HEK293 (cell line): ENCODE results near the gene CCDC57.

ENCODE experiments used
- CTCF ChIA-PET: fragments of 350-600 bp; formaldehyde crosslinking; extraction: SDS; loops from one replicate; lab custom pipeline; 2021; ENCODE audit warnings: antibody characterized with exemption; lab: Yijun Ruan, JAX
- POLR2A ChIA-PET: fragments of 300-600 bp; formaldehyde crosslinking; extraction: SDS; loops from one replicate; lab custom pipeline; 2020; ENCODE audit warnings: antibody characterized with exemption, inconsistent platforms; lab: Yijun Ruan, JAX
- H3K27ac ChIP-seq: fragments of 200-500 bp; sonication (Bioruptor generic); 2 replicates; pipeline ENCODE4 v1.5.1; 2014; ENCODE audit warnings: low read depth, low read length, control low read depth, inconsistent platforms; ENCODE audit errors: extremely low read depth
- H3K36me3 ChIP-seq, 2 experiments: fragments of 200-500 bp in 1 of 2; sonication (Bioruptor generic) in 1 of 2; 1 replicate in 1 of 2; 2 replicates in 1 of 2; pipeline ENCODE4 v1.5.1; 2014 to 2017; ENCODE audit warnings: inconsistent platforms in 2 of 2, low read length in 2 of 2; ENCODE audit not compliant: control insufficient read depth in 2 of 2, insufficient read depth in 1 of 2
- H3K4me1 ChIP-seq: fragments of 200-500 bp; sonication (Bioruptor generic); 2 replicates; pipeline ENCODE4 v1.5.1; 2014; ENCODE audit warnings: mild to moderate bottlenecking, low read length, inconsistent platforms; ENCODE audit not compliant: control insufficient read depth, insufficient read depth
- H3K4me3 ChIP-seq: 2 replicates; pipeline ENCODE4 v1.5.1; 2011; ENCODE audit warnings: low read depth, mild to moderate bottlenecking, control low read depth, low read length, moderate library complexity
- H3K9me3 ChIP-seq: fragments of 200-500 bp; sonication (Bioruptor generic); 2 replicates; pipeline ENCODE4 v1.5.1; 2014; ENCODE audit warnings: low read depth, low read length, inconsistent platforms; ENCODE audit not compliant: control insufficient read depth, insufficient read depth
- IKZF3 ChIP-seq: fragments of 450-650 bp; IDR thresholded peaks from 2 replicates; pipeline ENCODE4 v1.5.0; 2018; ENCODE audit warnings: missing biosample characterization, mild to moderate bottlenecking, missing genetic modification characterization, moderate library complexity
- WT1 ChIP-seq: fragments of 450-650 bp; formaldehyde crosslinking; IDR thresholded peaks from 2 replicates; pipeline ENCODE4 v1.5.1; 2016; ENCODE audit warnings: missing biosample characterization, missing genetic modification characterization
- ZBTB20 ChIP-seq: fragments of 450-650 bp; formaldehyde crosslinking; IDR thresholded peaks from 2 replicates; pipeline ENCODE4 v1.5.1; 2016; ENCODE audit warnings: missing biosample characterization, missing genetic modification characterization
- ZNF121 ChIP-seq: fragments of 450-650 bp; formaldehyde crosslinking; IDR thresholded peaks from 2 replicates; pipeline ENCODE4 v1.5.1; 2016; ENCODE audit warnings: missing biosample characterization, missing genetic modification characterization
- ZNF140 ChIP-seq: fragments of 450-650 bp; formaldehyde crosslinking; IDR thresholded peaks from 2 replicates; pipeline ENCODE4 v1.5.1; 2016; ENCODE audit warnings: missing biosample characterization, missing genetic modification characterization
- ZNF433 ChIP-seq: fragments of 450-650 bp; formaldehyde crosslinking; IDR thresholded peaks from 2 replicates; pipeline ENCODE4 v1.5.1; 2016; ENCODE audit warnings: missing biosample characterization, missing genetic modification characterization, low read depth
- ZNF501 ChIP-seq: fragments of 450-650 bp; formaldehyde crosslinking; IDR thresholded peaks from 2 replicates; pipeline ENCODE4 v1.5.1; 2016; ENCODE audit warnings: missing biosample characterization, missing genetic modification characterization
- ZNF510 ChIP-seq: fragments of 450-650 bp; formaldehyde crosslinking; IDR thresholded peaks from 2 replicates; pipeline ENCODE4 v1.5.1; 2018; ENCODE audit warnings: mild to moderate bottlenecking, missing genetic modification characterization, missing biosample characterization; ENCODE audit not compliant: insufficient replicate concordance
- ZNF529 ChIP-seq: fragments of 450-650 bp; formaldehyde crosslinking; IDR thresholded peaks from 2 replicates; pipeline ENCODE4 v1.5.1; 2017; ENCODE audit warnings: missing genetic modification characterization, missing biosample characterization; ENCODE audit not compliant: insufficient replicate concordance
- ZNF558 ChIP-seq: fragments of 450-650 bp; formaldehyde crosslinking; IDR thresholded peaks from 2 replicates; pipeline ENCODE4 v1.5.1; 2016; ENCODE audit warnings: missing biosample characterization, missing genetic modification characterization
- ZNF571 ChIP-seq: fragments of 450-650 bp; formaldehyde crosslinking; IDR thresholded peaks from 2 replicates; pipeline ENCODE4 v1.5.0; 2017; ENCODE audit warnings: missing biosample characterization, missing genetic modification characterization
- ZNF626 ChIP-seq: fragments of 450-650 bp; sonication (Bioruptor Pico); formaldehyde crosslinking; IDR thresholded peaks from 2 replicates; pipeline ENCODE4 v1.5.1; 2018; ENCODE audit warnings: missing biosample characterization, missing genetic modification characterization, inconsistent platforms
- TF ChIP-seq, protein P1 (sequence below): fragments of 450-650 bp; formaldehyde crosslinking; IDR thresholded peaks from 2 replicates; pipeline ENCODE4 v1.5.1; 2016; ENCODE audit warnings: missing biosample characterization, missing genetic modification characterization
- TF ChIP-seq, protein P2 (sequence below): fragments of 450-650 bp; formaldehyde crosslinking; IDR thresholded peaks from 2 replicates; pipeline ENCODE4 v1.5.1; 2016; ENCODE audit warnings: missing biosample characterization, missing genetic modification characterization
- TF ChIP-seq, protein P3 (sequence below): fragments of 450-650 bp; formaldehyde crosslinking; IDR thresholded peaks from 2 replicates; pipeline ENCODE4 v1.5.1; 2016; ENCODE audit warnings: missing biosample characterization, missing genetic modification characterization, borderline replicate concordance
- TF ChIP-seq, protein P4 (sequence below): fragments of 450-650 bp; formaldehyde crosslinking; IDR thresholded peaks from 2 replicates; pipeline ENCODE4 v1.5.1; 2016; ENCODE audit warnings: missing biosample characterization, missing genetic modification characterization
- TF ChIP-seq, protein P5 (sequence below): fragments of 450-650 bp; formaldehyde crosslinking; IDR thresholded peaks from 2 replicates; pipeline ENCODE4 v1.5.1; 2016; ENCODE audit warnings: missing biosample characterization, missing genetic modification characterization, low read depth
- TF ChIP-seq, protein P6 (sequence below): fragments of 450-650 bp; formaldehyde crosslinking; IDR thresholded peaks from 2 replicates; pipeline ENCODE4 v1.5.1; 2016; ENCODE audit warnings: missing biosample characterization, missing genetic modification characterization

The CCDC57 gene

DNA sequence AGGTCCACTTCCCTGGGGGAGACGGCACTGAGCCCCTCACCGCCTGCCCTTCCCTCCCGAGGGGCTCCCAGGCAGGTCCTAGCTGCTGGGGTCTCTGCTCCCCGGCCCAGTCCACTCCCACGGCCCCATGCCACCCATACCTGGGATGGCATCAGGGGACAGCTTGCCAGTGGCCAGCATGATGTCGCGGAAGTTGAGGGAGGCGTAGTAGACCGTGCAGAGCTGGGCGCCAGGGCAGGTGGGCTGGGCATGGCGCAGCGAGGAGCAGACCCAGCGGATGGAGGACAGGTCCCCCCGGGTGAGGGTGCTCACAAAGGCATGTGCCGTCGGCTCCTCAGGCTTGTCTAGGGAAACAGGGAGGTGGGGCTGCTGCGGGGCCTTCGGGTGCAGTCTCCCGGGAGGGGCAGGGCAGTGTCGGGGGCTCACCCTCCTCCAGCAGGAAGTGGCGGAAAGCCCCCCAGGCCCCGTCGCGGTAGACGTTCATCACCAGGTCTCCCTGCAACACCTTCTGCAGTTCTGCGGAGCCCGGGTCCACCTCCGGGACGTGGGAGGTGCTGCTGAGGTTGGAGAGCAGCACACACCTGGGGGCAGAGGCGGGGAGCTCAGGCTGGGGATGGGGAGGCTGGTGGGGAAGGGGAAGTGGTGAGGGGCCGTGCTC, 128.1 kb downstream of the CCDC57 start:
- Histone ChIP-seq H3K36me3 (peaks cover 19 to 100% of the 10 kb centered on the region in 2 experiments), H3K4me3 (no peak overlapping the region), H3K4me1 (no peaks in the 10 kb centered on the region), H3K9me3 (no peaks in the 10 kb centered on the region), H3K27ac (no peak overlapping the region)
- TF ChIP-seq ZNF501 (no peak), ZNF571 (tag by site-specific recombination) (no peak), ZNF510 (no peak)
- TF ChIP-seq, protein P1, sequence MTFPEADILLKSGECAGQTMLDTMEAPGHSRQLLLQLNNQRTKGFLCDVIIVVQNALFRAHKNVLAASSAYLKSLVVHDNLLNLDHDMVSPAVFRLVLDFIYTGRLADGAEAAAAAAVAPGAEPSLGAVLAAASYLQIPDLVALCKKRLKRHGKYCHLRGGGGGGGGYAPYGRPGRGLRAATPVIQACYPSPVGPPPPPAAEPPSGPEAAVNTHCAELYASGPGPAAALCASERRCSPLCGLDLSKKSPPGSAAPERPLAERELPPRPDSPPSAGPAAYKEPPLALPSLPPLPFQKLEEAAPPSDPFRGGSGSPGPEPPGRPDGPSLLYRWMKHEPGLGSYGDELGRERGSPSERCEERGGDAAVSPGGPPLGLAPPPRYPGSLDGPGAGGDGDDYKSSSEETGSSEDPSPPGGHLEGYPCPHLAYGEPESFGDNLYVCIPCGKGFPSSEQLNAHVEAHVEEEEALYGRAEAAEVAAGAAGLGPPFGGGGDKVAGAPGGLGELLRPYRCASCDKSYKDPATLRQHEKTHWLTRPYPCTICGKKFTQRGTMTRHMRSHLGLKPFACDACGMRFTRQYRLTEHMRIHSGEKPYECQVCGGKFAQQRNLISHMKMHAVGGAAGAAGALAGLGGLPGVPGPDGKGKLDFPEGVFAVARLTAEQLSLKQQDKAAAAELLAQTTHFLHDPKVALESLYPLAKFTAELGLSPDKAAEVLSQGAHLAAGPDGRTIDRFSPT (tag by site-specific recombination): peak; percentile 55
- ChIA-PET CTCF (no interaction called here), POLR2A (interaction anchor here (1.2 to 1.4 kb wide), 2 partner anchors 14 to 47 kb away, joined by 3 read pairs; partner anchors contain the start of gene DCXR)

DNA sequence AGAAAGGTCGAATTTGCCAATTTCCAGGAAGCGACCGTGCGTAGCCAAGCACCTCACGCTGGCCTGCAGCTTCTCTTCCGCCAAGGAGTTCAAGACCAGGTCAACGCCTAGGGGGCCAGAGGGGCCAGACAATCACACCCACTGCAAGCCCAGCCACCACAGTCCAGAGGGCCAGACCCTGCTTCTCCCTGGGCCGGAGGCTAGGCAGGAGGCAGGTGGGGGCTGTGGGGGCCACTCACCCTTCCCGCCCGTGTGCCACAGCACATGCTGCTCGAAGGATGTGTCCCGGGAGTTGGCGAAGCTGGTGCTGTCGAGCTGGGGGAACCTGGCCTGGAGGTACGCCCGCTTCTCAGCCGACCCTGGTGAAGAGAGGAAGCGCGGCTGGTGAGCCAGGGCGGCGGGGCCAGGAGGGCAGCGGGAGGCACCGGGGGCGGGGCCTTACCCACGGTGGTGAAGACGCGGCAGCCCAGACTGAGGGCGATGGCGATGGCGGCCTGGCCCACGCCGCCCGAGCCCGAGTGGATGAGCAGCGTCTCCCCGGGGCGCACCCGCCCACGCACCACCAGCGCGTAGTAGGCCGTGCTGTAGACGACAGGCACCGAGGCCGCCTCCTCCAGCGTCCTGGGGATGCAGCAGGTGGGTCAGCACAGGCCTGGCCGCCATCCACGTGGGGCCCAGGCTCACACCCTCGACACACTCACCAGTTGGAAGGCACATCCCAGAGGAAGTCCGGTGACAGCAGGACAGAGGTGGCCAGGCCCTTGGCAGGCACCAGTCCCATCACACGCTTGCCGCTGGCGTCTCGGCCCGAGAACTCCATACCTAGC, 128.9 kb downstream of the CCDC57 start:
- H3K27ac ChIP-seq: peak overlapping the region; percentile 12; the same call in 1 of the 2 replicates
- no peak overlapping the region for H3K4me3 ChIP-seq
- ChIA-PET POLR2A (no interaction called here), CTCF (no interaction called here)
- peaks cover 23 to 98% of the 10 kb centered on the region in 2 experiments for H3K36me3 ChIP-seq
- no peaks in the 10 kb centered on the region for H3K4me1 ChIP-seq
- H3K9me3 ChIP-seq: no peaks in the 10 kb centered on the region
- TF ChIP-seq ZNF433 (tag by site-specific recombination): no peak
- TF ChIP-seq WT1: no peak
- TF ChIP-seq, protein P2, sequence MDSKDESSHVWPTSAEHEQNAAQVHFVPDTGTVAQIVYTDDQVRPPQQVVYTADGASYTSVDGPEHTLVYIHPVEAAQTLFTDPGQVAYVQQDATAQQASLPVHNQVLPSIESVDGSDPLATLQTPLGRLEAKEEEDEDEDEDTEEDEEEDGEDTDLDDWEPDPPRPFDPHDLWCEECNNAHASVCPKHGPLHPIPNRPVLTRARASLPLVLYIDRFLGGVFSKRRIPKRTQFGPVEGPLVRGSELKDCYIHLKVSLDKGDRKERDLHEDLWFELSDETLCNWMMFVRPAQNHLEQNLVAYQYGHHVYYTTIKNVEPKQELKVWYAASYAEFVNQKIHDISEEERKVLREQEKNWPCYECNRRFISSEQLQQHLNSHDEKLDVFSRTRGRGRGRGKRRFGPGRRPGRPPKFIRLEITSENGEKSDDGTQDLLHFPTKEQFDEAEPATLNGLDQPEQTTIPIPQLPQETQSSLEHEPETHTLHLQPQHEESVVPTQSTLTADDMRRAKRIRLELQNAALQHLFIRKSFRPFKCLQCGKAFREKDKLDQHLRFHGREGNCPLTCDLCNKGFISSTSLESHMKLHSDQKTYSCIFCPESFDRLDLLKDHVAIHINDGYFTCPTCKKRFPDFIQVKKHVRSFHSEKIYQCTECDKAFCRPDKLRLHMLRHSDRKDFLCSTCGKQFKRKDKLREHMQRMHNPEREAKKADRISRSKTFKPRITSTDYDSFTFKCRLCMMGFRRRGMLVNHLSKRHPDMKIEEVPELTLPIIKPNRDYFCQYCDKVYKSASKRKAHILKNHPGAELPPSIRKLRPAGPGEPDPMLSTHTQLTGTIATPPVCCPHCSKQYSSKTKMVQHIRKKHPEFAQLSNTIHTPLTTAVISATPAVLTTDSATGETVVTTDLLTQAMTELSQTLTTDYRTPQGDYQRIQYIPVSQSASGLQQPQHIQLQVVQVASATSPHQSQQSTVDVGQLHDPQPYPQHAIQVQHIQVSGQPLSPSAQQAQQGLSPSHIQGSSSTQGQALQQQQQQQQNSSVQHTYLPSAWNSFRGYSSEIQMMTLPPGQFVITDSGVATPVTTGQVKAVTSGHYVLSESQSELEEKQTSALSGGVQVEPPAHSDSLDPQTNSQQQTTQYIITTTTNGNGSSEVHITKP: no peak
- TF ChIP-seq, protein P3, sequence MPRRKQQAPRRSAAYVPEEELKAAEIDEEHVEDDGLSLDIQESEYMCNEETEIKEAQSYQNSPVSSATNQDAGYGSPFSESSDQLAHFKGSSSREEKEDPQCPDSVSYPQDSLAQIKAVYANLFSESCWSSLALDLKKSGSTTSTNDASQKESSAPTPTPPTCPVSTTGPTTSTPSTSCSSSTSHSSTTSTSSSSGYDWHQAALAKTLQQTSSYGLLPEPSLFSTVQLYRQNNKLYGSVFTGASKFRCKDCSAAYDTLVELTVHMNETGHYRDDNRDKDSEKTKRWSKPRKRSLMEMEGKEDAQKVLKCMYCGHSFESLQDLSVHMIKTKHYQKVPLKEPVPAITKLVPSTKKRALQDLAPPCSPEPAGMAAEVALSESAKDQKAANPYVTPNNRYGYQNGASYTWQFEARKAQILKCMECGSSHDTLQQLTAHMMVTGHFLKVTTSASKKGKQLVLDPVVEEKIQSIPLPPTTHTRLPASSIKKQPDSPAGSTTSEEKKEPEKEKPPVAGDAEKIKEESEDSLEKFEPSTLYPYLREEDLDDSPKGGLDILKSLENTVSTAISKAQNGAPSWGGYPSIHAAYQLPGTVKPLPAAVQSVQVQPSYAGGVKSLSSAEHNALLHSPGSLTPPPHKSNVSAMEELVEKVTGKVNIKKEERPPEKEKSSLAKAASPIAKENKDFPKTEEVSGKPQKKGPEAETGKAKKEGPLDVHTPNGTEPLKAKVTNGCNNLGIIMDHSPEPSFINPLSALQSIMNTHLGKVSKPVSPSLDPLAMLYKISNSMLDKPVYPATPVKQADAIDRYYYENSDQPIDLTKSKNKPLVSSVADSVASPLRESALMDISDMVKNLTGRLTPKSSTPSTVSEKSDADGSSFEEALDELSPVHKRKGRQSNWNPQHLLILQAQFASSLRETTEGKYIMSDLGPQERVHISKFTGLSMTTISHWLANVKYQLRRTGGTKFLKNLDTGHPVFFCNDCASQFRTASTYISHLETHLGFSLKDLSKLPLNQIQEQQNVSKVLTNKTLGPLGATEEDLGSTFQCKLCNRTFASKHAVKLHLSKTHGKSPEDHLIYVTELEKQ (tag by site-specific recombination): no peak
- TF ChIP-seq ZNF529 (tag by site-specific recombination): no peak
- TF ChIP-seq, protein P4, sequence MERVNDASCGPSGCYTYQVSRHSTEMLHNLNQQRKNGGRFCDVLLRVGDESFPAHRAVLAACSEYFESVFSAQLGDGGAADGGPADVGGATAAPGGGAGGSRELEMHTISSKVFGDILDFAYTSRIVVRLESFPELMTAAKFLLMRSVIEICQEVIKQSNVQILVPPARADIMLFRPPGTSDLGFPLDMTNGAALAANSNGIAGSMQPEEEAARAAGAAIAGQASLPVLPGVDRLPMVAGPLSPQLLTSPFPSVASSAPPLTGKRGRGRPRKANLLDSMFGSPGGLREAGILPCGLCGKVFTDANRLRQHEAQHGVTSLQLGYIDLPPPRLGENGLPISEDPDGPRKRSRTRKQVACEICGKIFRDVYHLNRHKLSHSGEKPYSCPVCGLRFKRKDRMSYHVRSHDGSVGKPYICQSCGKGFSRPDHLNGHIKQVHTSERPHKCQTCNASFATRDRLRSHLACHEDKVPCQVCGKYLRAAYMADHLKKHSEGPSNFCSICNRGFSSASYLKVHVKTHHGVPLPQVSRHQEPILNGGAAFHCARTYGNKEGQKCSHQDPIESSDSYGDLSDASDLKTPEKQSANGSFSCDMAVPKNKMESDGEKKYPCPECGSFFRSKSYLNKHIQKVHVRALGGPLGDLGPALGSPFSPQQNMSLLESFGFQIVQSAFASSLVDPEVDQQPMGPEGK: 0 out of 2 replicates have a peak, but pooled peaks have one; percentile 37
- TF ChIP-seq, protein P5, sequence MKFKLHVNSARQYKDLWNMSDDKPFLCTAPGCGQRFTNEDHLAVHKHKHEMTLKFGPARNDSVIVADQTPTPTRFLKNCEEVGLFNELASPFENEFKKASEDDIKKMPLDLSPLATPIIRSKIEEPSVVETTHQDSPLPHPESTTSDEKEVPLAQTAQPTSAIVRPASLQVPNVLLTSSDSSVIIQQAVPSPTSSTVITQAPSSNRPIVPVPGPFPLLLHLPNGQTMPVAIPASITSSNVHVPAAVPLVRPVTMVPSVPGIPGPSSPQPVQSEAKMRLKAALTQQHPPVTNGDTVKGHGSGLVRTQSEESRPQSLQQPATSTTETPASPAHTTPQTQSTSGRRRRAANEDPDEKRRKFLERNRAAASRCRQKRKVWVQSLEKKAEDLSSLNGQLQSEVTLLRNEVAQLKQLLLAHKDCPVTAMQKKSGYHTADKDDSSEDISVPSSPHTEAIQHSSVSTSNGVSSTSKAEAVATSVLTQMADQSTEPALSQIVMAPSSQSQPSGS (tag by site-specific recombination): no peak
- no peak for TF ChIP-seq IKZF3 (tag by site-specific recombination)
- TF ChIP-seq, protein P6, sequence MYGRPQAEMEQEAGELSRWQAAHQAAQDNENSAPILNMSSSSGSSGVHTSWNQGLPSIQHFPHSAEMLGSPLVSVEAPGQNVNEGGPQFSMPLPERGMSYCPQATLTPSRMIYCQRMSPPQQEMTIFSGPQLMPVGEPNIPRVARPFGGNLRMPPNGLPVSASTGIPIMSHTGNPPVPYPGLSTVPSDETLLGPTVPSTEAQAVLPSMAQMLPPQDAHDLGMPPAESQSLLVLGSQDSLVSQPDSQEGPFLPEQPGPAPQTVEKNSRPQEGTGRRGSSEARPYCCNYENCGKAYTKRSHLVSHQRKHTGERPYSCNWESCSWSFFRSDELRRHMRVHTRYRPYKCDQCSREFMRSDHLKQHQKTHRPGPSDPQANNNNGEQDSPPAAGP (tag by site-specific recombination): no peak
- no peak for TF ChIP-seq ZNF121 (tag by site-specific recombination)
- TF ChIP-seq ZNF140 (tag by site-specific recombination): no peak
- TF ChIP-seq ZBTB20 (tag by site-specific recombination): no peak
- TF ChIP-seq ZNF558 (tag by site-specific recombination): no peak
- no peak for TF ChIP-seq ZNF626 (tag by site-specific recombination)
